ENCODE results near the gene CAMK2D. TPM values are rescaled to one million over a fixed set of nuclear protein-coding genes. Genes with fewer than 3 reads are reported as not detected.

The CAMK2D gene
- total and polyA plus RNA-seq, 2 experiments from 2014 or later, result 36.8 to 99.1 TPM

DNA sequence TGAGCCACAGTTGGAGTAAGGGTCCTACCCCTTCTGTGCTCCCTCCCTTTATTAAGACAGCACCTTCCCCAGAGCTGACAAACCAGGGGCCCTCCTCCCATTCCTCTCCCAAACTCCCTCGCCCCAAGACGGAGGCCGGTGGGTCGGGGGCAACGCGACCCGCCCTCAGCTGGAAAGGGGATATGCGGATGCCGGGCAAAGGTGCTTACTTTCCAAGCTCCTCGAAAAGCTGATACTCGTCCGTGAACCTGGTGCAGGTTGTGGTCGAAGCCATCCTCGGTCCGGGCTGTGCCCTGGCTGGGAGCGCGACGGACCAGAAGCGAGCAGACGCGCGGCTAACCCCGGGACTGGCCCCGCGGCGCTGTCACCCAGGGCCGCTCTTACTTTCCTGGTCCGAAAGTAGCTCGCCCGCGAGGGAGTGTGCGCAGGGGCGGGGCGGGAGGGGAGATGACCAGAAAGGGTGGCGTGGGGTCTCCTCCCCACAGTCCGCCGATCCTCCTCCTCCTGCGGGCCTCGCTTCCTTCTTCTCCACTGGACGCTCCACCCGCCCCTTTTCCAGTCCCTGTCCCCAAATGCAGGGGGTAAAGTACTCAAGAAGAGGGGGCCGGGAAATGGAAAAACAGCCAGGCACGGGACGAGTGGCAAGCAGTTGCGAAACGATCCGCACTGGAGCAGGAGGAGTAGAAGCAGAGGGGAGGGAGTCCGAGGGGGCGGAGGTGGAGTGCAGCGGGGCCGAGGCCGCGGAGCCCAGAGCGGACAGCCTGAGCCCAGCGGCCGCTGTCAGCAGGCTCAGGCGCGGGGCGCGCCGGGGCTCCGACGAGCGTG is 531 bp downstream of the CAMK2D start:
- no peaks in the 10 kb centered on the region for H3K9me3 ChIP-seq (ENCODE audit: low read depth)
- peak overlapping the region; percentile 99 for H3K27ac ChIP-seq
- H3K27me3 ChIP-seq, result no peaks in the 10 kb centered on the region
- peaks cover 12% of the 10 kb centered on the region for H4K20me1 ChIP-seq (ENCODE audit: insufficient read depth, poor library complexity, severe bottlenecking)
- no peaks in the 10 kb centered on the region for H3K9me2 ChIP-seq (replicated peaks; ENCODE audit: insufficient read depth)
- H3K4me3 ChIP-seq, result peak overlapping the region; percentile 72
- H3K4me1 ChIP-seq (ENCODE audit: insufficient read depth), result peaks cover 35% of the 10 kb centered on the region
- TF ChIP-seq EZH2phosphoT487 (IDR thresholded peaks at IDR 0.05; ENCODE audit: low read depth, severe bottlenecking, unreplicated experiment) (no peak), EZH2 (IDR thresholded peaks at IDR 0.05; ENCODE audit: borderline replicate concordance) (no peak)
- TF ChIP-seq, protein P1, sequence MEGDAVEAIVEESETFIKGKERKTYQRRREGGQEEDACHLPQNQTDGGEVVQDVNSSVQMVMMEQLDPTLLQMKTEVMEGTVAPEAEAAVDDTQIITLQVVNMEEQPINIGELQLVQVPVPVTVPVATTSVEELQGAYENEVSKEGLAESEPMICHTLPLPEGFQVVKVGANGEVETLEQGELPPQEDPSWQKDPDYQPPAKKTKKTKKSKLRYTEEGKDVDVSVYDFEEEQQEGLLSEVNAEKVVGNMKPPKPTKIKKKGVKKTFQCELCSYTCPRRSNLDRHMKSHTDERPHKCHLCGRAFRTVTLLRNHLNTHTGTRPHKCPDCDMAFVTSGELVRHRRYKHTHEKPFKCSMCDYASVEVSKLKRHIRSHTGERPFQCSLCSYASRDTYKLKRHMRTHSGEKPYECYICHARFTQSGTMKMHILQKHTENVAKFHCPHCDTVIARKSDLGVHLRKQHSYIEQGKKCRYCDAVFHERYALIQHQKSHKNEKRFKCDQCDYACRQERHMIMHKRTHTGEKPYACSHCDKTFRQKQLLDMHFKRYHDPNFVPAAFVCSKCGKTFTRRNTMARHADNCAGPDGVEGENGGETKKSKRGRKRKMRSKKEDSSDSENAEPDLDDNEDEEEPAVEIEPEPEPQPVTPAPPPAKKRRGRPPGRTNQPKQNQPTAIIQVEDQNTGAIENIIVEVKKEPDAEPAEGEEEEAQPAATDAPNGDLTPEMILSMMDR (IDR thresholded peaks at IDR 0.05; ENCODE audit: poor library complexity), result no peak
- whole genome bisulfite sequencing (ENCODE audit: low lambda C conversion rate, missing lambda C conversion rate), result 0% methylated on average over 48 of the region's 64 CpGs
- H3K79me2 ChIP-seq, result peaks cover 48% of the 10 kb centered on the region
- H3K4me2 ChIP-seq, result peak overlapping the region; percentile 93
- DNase-seq (ENCODE audit: low spot score), result peak; percentile 89
- no peaks in the 10 kb centered on the region for H3K36me3 ChIP-seq (replicated peaks; ENCODE audit: insufficient read depth, low read depth)
- H2AFZ ChIP-seq, result peak overlapping the region; percentile 61

DNA sequence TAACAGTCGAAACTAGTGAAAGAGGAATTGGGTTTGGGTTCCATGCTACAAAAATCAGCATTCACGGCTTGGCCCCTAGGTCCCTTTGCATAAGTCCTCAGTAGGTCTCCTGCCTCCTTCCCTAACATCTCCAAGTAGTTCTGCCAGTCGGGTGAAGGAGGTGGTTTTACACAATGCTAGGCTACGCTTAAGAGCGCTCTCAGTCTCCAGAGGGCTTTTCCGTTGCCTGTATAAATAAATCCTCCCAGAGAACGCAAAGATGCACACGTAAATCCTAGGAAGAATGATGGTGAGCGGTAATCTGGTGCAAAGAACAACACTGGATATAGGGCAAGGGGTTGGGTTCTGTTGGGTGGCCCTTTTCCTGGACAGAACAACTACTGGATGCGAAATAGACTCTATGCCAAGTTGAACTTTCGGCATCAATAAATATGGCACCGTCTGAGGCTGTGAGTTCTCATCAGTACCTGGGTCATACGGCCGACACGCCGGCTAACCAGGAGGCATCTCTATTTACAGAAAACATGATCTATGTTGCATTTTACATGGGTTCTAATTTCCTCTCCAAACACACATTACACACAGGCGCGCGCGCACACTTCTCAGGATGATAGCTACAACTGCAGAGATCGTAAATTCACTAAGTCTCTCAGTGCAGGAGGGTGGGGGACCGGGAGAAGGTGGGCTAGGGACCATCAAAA is 1.3 kb downstream of the CAMK2D start:
- H3K4me3 ChIP-seq, result peak overlapping the region; percentile 72
- H3K9me3 ChIP-seq (ENCODE audit: low read depth), result no peaks in the 10 kb centered on the region
- H3K79me2 ChIP-seq, result peaks cover 56% of the 10 kb centered on the region
- peaks cover 12% of the 10 kb centered on the region for H4K20me1 ChIP-seq (ENCODE audit: insufficient read depth, poor library complexity, severe bottlenecking)
- H3K27me3 ChIP-seq, result no peaks in the 10 kb centered on the region
- H3K9me2 ChIP-seq (replicated peaks; ENCODE audit: insufficient read depth), result no peaks in the 10 kb centered on the region
- 1% methylated on average over 22 of the region's 22 CpGs for WGBS (ENCODE audit: low lambda C conversion rate, missing lambda C conversion rate)
- no peaks in the 10 kb centered on the region for H3K36me3 ChIP-seq (replicated peaks; ENCODE audit: insufficient read depth, low read depth)
- peak overlapping the region; percentile 99 for H3K27ac ChIP-seq
- peaks cover 31% of the 10 kb centered on the region for H3K4me1 ChIP-seq (ENCODE audit: insufficient read depth)
- TF ChIP-seq EZH2 (IDR thresholded peaks at IDR 0.05; ENCODE audit: borderline replicate concordance) (no peak), EZH2phosphoT487 (IDR thresholded peaks at IDR 0.05; ENCODE audit: low read depth, severe bottlenecking, unreplicated experiment) (no peak)
- TF ChIP-seq, protein P1 (IDR thresholded peaks at IDR 0.05; ENCODE audit: poor library complexity), result no peak
- H3K4me2 ChIP-seq, result peak overlapping the region; percentile 93
- peak overlapping the region; percentile 61 for H2AFZ ChIP-seq
- peak; percentile 62 for DNase-seq (ENCODE audit: low spot score)

DNA sequence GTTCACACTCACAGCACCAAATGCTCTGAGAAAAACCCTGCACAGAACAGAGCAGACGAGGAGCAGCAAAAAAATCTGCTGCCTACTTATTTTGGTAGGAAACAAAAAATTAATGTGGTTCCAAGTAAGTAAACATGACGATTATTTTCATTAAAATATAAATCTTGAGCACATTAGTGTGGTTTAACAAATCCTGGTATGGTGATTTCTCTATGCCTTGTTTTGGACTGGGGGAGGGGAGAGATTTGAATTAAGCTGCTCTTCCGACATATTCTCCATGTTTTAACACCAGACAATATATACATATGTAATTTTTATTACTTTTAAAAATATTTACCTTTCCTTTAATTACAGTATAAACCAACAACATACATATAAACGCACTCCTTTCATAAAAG is 1.8 kb downstream of the CAMK2D start:
- H3K27ac ChIP-seq, result peak overlapping the region; percentile 99
- H3K9me3 ChIP-seq (ENCODE audit: low read depth), result no peaks in the 10 kb centered on the region
- peaks cover 31% of the 10 kb centered on the region for H3K4me1 ChIP-seq (ENCODE audit: insufficient read depth)
- no peak for DNase-seq (ENCODE audit: low spot score)
- H4K20me1 ChIP-seq (ENCODE audit: insufficient read depth, poor library complexity, severe bottlenecking), result peaks cover 12% of the 10 kb centered on the region
- TF ChIP-seq, protein P1 (IDR thresholded peaks at IDR 0.05; ENCODE audit: poor library complexity), result no peak
- no peak for TF ChIP-seq EZH2 (IDR thresholded peaks at IDR 0.05; ENCODE audit: borderline replicate concordance)
- TF ChIP-seq EZH2phosphoT487 (IDR thresholded peaks at IDR 0.05; ENCODE audit: low read depth, severe bottlenecking, unreplicated experiment), result no peak
- H3K27me3 ChIP-seq, result no peaks in the 10 kb centered on the region
- no peaks in the 10 kb centered on the region for H3K36me3 ChIP-seq (replicated peaks; ENCODE audit: insufficient read depth, low read depth)
- peak overlapping the region; percentile 93 for H3K4me2 ChIP-seq
- H3K4me3 ChIP-seq, result peak overlapping the region; percentile 72
- H3K79me2 ChIP-seq, result peaks cover 61% of the 10 kb centered on the region
- H3K9me2 ChIP-seq (replicated peaks; ENCODE audit: insufficient read depth), result no peaks in the 10 kb centered on the region
- WGBS (ENCODE audit: low lambda C conversion rate, missing lambda C conversion rate), result 12% methylated on average over 4 of the region's 4 CpGs
- H2AFZ ChIP-seq, result peak overlapping the region; percentile 61

Measured in hepatocyte (in vitro differentiated cells).